Measurements from ENCODE around the gene KCNH2.

KCNH2 gene

DNA sequence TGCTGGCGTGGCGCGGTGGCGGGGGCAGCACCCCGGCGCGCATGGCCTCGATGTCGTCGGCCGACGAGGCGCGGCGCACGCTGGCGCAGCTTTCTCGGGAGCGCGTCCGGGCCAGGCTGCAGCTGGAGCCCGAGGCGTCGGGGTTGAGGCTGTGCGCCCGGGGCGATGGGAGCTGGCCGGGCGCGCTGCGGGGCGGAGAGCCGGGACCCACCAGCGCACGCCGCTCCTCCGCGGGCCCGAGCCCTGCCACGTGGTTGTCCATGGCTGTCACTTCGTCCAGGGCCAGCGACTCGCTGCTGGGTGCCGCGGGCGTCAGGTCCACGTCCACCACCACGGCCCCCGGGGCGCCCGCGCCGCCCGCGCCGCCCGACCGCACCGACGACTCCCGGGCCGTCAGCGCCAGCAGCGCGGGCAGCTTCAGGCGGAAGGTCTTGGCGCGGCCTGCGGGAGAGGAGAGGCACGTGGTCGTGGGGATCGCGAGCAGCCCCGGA, 20.0 kb downstream of the KCNH2 start:
- TF ChIP-seq, protein P1, sequence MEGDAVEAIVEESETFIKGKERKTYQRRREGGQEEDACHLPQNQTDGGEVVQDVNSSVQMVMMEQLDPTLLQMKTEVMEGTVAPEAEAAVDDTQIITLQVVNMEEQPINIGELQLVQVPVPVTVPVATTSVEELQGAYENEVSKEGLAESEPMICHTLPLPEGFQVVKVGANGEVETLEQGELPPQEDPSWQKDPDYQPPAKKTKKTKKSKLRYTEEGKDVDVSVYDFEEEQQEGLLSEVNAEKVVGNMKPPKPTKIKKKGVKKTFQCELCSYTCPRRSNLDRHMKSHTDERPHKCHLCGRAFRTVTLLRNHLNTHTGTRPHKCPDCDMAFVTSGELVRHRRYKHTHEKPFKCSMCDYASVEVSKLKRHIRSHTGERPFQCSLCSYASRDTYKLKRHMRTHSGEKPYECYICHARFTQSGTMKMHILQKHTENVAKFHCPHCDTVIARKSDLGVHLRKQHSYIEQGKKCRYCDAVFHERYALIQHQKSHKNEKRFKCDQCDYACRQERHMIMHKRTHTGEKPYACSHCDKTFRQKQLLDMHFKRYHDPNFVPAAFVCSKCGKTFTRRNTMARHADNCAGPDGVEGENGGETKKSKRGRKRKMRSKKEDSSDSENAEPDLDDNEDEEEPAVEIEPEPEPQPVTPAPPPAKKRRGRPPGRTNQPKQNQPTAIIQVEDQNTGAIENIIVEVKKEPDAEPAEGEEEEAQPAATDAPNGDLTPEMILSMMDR (IDR thresholded peaks at IDR 0.05), result no peak
- H3K4me1 ChIP-seq (ENCODE audit: control insufficient read depth in 1 of 2, insufficient read depth in 1 of 2, low read depth in 1 of 2, low read length in 1 of 2), result no peaks in the 10 kb centered on the region

DNA sequence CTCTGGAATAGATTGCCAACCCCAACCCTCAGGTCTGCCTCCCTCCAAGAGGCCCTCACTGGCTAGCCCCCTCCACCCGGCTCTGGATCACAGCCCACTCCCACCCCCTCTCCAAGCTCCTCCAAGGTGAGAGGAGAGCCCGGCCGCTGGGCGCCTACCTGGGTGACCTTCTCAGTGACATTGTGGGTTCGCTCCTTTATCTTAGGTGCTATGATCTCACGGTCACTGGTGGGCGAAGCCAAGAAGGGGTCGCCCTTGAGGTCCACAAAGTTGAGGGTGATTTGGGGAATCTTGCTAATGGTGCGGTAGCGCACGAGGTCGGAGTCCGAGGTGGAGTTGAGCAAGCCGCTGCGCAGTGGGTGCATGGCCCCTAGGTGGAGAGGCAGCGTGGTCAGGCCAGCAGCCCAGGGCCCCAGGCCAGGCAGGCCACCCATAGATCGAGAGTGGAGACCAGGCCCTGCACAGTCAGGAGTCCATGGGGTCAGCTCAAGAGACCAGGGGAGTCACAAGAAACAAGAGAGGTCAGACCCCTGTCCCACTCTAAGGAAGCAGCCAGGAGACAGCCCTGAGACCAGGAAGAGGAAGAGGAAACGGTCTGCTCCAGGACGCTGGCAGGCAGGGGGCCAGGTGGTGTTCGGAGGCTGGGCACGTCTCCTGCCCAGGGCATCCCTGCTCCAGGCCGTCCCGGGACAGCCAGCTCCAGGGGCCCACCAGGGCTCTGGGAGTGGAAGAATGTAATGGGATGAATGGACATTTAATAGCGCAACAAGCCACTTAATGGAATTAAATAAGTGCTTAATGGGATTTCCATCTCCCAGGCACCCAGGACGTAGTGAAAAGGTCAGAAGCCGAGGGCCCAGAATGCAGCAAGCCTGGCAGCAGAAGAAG, 20.7 kb downstream of the KCNH2 start:
- H3K4me3 ChIP-seq (ENCODE audit: low read depth in 1 of 2, low read length in 1 of 2), result no peak overlapping the region
- TF ChIP-seq, protein P1 (IDR thresholded peaks at IDR 0.05), result no peak
- H3K27ac ChIP-seq, result no peak overlapping the region
- no peaks in the 10 kb centered on the region for H3K4me1 ChIP-seq (ENCODE audit: control insufficient read depth in 1 of 2, insufficient read depth in 1 of 2, low read depth in 1 of 2, low read length in 1 of 2)
- peaks cover 83% of the 10 kb centered on the region for H3K27me3 ChIP-seq
- H3K9me3 ChIP-seq, result no peaks in the 10 kb centered on the region
- no peaks in the 10 kb centered on the region for H3K36me3 ChIP-seq

More for the DNA sequence above, 20.0 kb downstream of the KCNH2 start:
- Histone ChIP-seq H3K36me3 (no peaks in the 10 kb centered on the region), H3K9me3 (no peaks in the 10 kb centered on the region), H3K4me3 (ENCODE audit: low read depth in 1 of 2, low read length in 1 of 2) (no peak overlapping the region), H3K27me3 (peaks cover 90% of the 10 kb centered on the region), H3K27ac (no peak overlapping the region)

DNA sequence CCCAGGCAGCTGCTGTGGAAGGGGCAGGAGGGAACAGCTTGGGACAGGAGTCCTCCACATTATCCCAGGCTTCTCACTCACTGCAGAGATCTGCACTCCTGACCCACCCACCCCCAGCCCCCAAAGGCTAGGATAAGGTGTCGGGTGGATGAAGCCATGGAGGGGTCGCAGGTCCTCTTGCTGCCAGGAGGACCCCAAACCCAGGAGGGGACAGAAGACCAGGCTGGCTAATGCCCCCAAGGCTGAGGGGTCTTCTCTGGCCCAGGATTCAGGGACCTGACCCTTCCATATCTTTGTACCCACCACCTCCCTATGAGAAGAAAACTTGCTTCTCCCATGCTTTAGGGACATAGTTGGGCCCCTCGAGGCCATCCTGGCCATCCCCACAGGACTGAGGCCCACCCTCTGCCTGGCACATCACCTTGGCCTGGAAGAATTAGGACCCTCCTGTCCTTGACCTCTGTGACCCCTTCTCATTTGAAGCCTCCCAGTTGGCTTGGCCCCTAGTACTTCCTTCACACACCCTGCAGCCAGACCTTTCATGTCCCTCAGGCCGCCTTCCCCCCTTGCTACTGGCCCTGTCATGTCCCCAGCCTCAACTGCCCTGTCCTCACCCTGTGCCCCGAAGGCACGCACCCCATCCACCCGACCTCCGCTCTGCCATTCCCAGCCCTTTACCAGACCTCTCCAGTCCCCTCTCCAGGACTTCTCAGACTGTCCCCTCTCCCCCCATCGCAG, 21.6 kb downstream of the KCNH2 start:
- Histone ChIP-seq H3K4me1 (ENCODE audit: control insufficient read depth in 1 of 2, insufficient read depth in 1 of 2, low read depth in 1 of 2, low read length in 1 of 2) (no peaks in the 10 kb centered on the region), H3K9me3 (no peaks in the 10 kb centered on the region), H3K36me3 (no peaks in the 10 kb centered on the region), H3K4me3 (ENCODE audit: low read depth in 1 of 2, low read length in 1 of 2) (no peak overlapping the region), H3K27ac (no peak overlapping the region), H3K27me3 (peaks cover 75% of the 10 kb centered on the region)
- TF ChIP-seq, protein P1 (IDR thresholded peaks at IDR 0.05), result no peak

DNA sequence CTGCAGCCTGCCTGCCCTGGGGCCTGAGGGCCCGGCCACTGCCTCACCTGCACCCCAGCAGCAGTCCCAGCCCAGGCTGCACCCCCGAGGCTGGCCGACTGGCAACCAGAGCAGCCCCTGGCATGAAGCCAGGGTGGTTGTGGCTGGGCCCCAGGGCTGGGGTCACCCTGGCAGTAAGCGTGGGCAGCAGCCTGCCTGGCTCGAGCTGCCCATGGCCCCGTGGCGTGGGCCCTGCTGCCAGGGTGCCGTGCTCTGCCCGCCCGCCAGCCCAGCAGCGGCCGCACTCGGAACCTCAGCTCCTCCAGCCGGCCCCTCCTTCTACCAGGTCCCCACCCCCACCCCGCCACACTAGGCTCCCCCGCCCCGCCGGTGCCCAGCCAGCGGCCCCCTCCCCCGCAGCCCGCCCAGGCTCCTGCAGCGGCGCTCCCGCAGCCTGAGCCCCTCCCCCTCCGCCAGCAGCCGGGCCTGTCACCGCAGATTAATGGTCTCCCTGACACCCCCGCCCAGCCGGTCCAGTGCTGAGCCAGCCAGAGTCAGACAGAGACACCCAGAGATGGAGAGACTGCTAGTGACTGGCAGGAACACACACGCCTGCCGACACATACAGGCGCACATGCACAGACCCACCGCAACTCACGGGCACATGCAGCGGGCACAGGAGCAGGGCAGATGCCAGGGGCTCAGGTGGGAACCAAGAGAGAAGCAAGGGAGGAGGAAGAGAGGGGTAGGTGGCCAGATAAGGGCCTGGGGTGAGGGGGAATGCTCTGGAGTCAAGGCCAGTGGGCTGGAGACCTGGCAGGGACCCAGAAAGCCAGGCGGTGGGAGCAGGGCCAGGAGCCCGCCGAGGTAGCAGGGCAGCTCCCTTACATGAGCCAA, 22.4 kb downstream of the KCNH2 start:
- TF ChIP-seq, protein P1 (IDR thresholded peaks at IDR 0.05), result no peak
- Histone ChIP-seq H3K9me3 (no peaks in the 10 kb centered on the region), H3K27me3 (peaks cover 67% of the 10 kb centered on the region), H3K27ac (no peak overlapping the region), H3K4me1 (ENCODE audit: control insufficient read depth in 1 of 2, insufficient read depth in 1 of 2, low read depth in 1 of 2, low read length in 1 of 2) (no peaks in the 10 kb centered on the region), H3K36me3 (no peaks in the 10 kb centered on the region), H3K4me3 (ENCODE audit: low read depth in 1 of 2, low read length in 1 of 2) (no peak overlapping the region)

DNA sequence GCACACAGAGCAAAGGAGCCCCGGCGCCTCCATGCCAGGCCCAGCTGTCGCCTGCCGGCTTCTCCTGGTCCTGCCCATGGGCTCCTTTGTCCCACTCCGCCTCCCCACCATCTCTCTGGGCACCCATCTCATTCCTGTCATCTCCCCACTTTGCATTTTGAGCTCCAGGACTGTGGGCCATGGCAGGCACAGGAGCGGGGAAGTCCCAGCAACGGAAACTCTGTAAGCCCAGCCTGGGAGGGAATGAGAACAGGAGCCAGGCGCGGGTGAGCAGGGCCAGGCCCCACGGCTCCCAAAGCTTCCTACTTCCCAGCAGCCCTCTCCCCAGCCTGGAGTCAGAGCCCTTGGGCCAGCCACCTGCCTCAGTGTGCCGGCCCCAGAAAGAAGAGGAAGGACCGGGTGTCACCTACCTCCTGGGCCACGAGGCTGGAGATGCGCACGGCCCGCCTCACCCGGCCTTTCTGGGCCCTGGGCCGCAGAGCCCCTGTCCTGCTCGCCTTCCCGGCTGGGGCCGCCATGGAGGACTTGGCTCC, 23.1 kb downstream of the KCNH2 start:
- Histone ChIP-seq H3K27me3 (peaks cover 60% of the 10 kb centered on the region), H3K4me3 (ENCODE audit: low read depth in 1 of 2, low read length in 1 of 2) (no peak overlapping the region), H3K4me1 (ENCODE audit: control insufficient read depth in 1 of 2, insufficient read depth in 1 of 2, low read depth in 1 of 2, low read length in 1 of 2) (no peaks in the 10 kb centered on the region), H3K36me3 (no peaks in the 10 kb centered on the region), H3K27ac (no peak overlapping the region), H3K9me3 (no peaks in the 10 kb centered on the region)
- TF ChIP-seq, protein P1 (IDR thresholded peaks at IDR 0.05), result no peak
